ENCODE data around the gene CNGB1.

The CNGB1 gene

DNA sequence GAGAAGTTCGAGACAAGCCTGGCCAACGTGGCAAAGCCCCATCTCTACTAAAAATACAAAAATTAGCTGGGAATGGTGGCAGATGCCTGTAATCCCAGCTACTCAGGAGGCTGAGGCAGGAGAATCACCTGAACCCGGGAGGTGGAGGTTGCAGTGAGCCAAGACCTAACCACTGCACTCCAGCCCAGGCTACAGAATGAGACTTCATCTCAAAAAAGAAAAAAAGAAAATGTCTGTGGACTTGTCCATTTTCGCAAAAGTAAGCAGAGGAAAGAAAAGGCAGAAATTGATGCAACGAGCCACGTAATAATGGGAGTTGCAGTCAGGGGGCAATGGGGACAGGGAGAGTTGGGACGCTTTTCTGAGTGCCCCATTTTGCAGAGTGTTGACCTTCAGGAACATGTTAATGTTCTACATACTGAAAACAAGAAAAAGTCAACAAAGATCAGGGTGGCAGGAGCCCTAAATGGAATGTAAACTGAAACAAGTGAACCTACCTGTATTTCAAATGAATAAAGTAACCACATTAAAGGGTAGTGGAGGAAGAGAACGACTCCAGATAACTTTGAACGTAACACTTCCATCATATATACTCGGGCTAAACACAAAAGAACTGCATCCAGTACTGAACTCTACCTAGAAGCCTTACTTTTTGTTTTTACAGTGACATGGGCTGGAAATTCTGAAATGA, 76.4 kb downstream of the CNGB1 start:
- no peak for TF ChIP-seq CTCF (IDR thresholded peaks at IDR 0.05; ENCODE audit: extremely low read depth, missing control alignments)
- DNase-seq (ENCODE audit: low spot score) = no peak

DNA sequence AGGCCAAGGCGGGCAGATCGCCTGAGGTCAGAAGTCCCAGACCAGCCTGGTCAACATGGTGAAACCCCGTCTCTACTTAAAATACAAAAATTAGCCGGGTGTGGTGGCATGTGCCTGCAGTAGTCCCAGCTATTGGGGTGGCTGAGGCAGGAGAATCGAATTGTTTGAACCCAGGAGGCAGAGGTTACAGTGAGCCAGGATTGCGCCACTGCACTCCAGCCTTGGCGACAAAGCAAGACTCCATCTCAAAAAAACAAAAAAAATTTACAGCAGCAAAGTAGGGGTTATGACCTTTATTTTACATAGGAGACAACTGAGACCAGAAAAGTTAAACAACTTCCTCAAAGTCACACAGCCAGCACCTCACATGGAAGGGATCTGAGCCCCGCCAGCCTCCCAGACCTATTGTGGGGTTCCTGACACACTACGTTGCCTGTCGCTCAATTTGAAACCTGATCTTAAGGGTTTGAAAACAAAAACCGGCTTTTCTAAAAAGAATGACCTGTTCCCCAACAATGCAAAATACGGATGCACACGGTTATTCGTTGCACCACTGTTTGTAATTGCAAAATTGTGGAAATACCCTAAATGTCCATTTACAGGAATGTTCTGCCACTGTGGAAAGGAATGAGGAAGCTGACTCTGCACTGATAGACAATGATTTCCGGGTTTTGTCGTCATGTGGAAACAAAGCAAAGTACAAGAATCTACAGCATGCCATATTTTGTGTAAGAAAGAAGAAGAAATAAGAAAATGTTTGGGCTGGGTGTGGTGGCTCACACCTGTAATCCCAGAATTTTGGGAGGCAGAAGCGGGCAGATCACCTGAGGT, 77.2 kb downstream of the CNGB1 start:
- no peak for TF ChIP-seq CTCF (IDR thresholded peaks at IDR 0.05; ENCODE audit: extremely low read depth, missing control alignments)
- DNase-seq (ENCODE audit: low spot score) = no peak

DNA sequence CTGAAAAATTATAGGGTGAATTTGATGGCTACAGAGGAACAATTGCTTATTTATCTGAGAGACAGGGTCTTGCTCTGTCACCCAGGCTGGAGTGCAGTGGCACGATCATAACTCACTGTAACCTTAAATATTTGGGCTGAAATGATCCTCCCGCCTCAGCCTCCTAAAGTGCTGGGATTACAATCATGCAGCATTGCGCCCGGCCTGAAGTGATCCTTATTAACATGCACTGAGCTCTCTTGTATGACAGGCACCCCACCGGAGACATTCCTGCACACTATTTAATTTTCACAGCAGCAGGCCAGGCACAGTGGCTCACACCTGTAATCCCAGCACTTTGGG, 77.7 kb downstream of the CNGB1 start:
- no peak for DNase-seq (ENCODE audit: low spot score)
- no peak for TF ChIP-seq CTCF (IDR thresholded peaks at IDR 0.05; ENCODE audit: extremely low read depth, missing control alignments)

- TF ChIP-seq CTCF (IDR thresholded peaks at IDR 0.05; ENCODE audit: extremely low read depth, missing control alignments) = no peak
- no peak for DNase-seq (ENCODE audit: low spot score)
Observed at GRCh38 chr16:57892447-57893096, 78.4 kb downstream of the CNGB1 start.

- DNase-seq (ENCODE audit: low spot score) = no peak
- no peak for TF ChIP-seq CTCF (IDR thresholded peaks at IDR 0.05; ENCODE audit: extremely low read depth, missing control alignments)
Observed at GRCh38 chr16:57892041-57892440, 78.9 kb downstream of the CNGB1 start.

- TF ChIP-seq CTCF (IDR thresholded peaks at IDR 0.05; ENCODE audit: extremely low read depth, missing control alignments) = no peak
Observed at GRCh38 chr16:57890752-57891111, 80.2 kb downstream of the CNGB1 start.

More at GRCh38 chr16:57890752-57891111, 80.2 kb downstream of the CNGB1 start:
- DNase-seq (ENCODE audit: low spot score) = no peak

Measured in GM20000 (cell line).